Spinal cord (tissue), 10 donors: ENCODE results near the gene SMIM24. TPM values are rescaled to one million over a fixed set of nuclear protein-coding genes. Genes with fewer than 3 reads are reported as not detected.
A peak's percentile ranks its signal among the peaks of the same experiment; 100 is the strongest.
"Not testable (repeated sequence)": the region's sequence is repeated elsewhere in the genome, so short reads cannot be mapped to it uniquely, and the experiment has no call there.

ENCODE experiments used
- DNase-seq, 6 donors: peaks; one replicate each; pipeline versions ENCODE4 v3.0.0 to v3.0.0-alpha.2; 2013 to 2015; ENCODE audit warnings: low spot score in 6 of 6, low read depth in 4 of 6
- H3K27ac ChIP-seq: one replicate; pipeline ENCODE4 v1.5.1; 2013; ENCODE audit warnings: low read depth, low read length, control low read depth
- H3K27me3 ChIP-seq: one replicate; pipeline ENCODE4 v1.6.1; 2013; ENCODE audit warnings: low read length; ENCODE audit not compliant: control insufficient read depth, insufficient read depth
- H3K36me3 ChIP-seq: one replicate; pipeline ENCODE4 v1.6.1; 2013; ENCODE audit warnings: low read length; ENCODE audit not compliant: control insufficient read depth, insufficient read depth
- H3K4me1 ChIP-seq: one replicate; pipeline ENCODE4 v1.6.1; 2013; ENCODE audit warnings: low read length; ENCODE audit not compliant: control insufficient read depth, insufficient read depth
- H3K4me3 ChIP-seq: one replicate; pipeline ENCODE4 v1.5.1; 2013; ENCODE audit warnings: low read depth, low read length, control low read depth
- H3K9me3 ChIP-seq: one replicate; pipeline ENCODE4 v1.6.1; 2013; ENCODE audit warnings: low read length; ENCODE audit not compliant: control insufficient read depth, insufficient read depth
- WGBS: methylation state at CpG from one replicate; pipeline ENCODE4 v1.1.5; 2013; ENCODE audit warnings: missing lambda C conversion rate; ENCODE audit not compliant: insufficient coverage; 5-methylcytosine and 5-hydroxymethylcytosine counted together
- polyA plus RNA-seq, 2 donors: library from polyadenylated mRNA; unstranded; fragments of 120-200 nt; gene quantifications; one replicate each; pipeline ENCODE4 v1.2.1, GENCODE V29; 2013; ENCODE audit not compliant: insufficient read length in 2 of 2
- total RNA-seq, 2 donors: library from RNA; depleted of rRNA in 1 of 2; stranded (reverse); fragments of 120-200 nt in 1 of 2; fragments of >200 nt in 1 of 2; gene quantifications; one replicate each; pipeline versions ENCODE4 v1.2.3 to v1.2.4, GENCODE V29; 2013 to 2014
- donor health status: healthy.

Gene SMIM24
- total and polyA plus RNA-seq, 4 donors, result 0.94 to 3.6 (median 2.8) TPM; not detected in 1

DNA sequence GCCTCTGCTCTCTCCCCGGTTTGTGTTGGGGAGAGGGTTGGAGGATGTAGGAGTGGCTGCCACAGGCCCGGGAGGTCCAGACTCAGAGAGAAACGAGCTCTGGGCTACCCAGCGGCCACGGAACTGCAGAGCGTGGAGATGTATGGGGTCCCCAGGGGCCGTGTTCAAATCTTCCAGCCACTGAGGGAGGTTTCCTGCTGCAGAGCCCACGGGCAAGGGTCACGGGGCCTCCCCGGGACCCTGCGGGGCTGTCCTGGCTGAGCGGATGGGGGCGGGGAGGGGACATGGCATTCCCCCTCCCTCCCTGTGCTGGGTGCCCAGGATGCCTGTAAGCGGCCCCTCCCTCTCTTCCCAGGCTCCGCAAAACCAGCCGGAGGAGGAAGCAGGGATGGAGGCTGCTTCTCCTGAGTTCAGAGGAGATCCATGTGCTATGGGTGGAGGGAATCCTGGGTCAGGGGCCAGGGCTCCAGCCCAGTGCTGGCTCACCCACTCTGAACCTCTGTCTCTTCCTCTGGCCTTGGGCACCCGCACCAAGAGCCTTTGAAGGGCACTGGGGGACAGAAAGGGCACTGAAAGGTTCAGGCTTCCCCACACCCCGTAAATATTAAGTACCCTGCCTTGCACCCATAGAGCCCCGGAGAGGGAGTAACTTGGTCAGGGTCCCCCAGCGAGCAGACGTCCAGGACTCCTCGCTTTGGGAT lies 22.6 kb downstream of the SMIM24 start:
- Histone ChIP-seq H3K4me1 (peaks cover 38% of the 10 kb centered on the region), H3K27me3 (peaks cover 2% of the 10 kb centered on the region), H3K36me3 (peaks cover 81% of the 10 kb centered on the region), H3K27ac (peak overlapping the region; percentile 80), H3K9me3 (no peaks in the 10 kb centered on the region), H3K4me3 (no peak overlapping the region)
- 35% methylated on average over 16 of the region's 22 CpGs for WGBS
- DNase-seq, result no peak

DNA sequence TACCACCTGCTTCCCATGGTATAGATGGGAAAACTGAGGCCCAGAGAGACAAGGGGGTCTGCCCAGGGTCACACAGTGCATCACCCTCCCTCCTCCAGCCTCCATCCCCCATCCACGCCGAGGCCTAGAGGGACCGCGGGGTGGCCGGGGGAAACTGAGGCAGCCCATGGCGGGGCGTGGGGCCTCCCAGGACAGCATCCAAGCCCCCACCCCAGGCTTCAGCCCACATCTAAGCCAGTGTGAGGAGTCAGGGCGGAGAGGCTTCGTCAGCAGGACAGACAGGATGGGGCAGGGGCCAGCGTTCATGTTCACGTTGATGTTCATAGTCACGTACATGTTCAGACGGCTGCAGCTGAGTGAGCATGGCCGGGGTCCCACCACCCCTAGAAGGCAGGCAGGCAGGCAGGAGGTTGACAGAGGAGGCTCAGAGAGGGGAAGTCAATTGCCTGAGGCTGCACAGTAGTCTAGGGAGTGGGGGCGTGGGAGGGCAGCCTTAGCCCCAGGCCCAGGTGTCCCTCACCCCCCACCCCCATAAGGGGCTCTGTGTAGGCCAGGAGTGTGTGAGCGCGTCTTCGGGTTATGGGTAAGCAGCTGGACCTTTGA lies 23.3 kb downstream of the SMIM24 start:
- Histone ChIP-seq H3K27me3 (peaks cover 2% of the 10 kb centered on the region), H3K4me3 (no peak overlapping the region), H3K9me3 (no peaks in the 10 kb centered on the region), H3K27ac (peak overlapping the region; percentile 80), H3K4me1 (peaks cover 38% of the 10 kb centered on the region), H3K36me3 (peaks cover 85% of the 10 kb centered on the region)
- whole genome bisulfite sequencing, result 71% methylated on average over 14 of the region's 18 CpGs
- DNase-seq, result no peak

DNA sequence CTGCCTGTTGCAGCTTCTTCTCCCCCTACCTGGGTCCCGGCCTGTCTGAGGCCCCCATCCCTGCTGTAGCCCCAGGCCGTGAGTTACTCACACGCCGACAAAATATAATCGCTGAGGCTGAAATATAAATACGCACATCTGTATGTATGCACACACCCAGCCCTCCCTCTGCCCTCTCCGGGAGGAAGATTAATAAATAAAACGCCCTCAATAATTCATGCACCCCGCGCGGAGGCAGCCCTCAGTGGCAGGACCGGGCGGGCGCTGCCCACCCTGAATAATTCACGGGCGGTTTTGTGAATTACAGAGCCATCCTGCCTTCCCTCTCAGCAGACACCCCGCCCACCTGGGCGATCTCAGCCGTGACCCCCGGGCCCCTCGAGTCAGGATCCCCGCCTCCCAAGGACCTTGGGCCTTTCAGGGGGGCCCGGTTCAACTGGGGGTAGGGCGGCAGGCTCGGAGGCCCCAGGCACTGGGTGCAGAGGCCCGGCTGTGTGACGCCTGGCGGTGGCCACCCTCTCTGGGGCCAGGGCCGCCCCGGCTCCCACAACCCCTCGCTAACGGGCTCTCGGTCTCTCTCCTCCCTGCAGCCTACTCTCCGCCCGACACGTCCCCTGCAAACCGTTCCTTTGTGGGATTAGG lies 24.2 kb downstream of the SMIM24 start:
- H3K27me3 ChIP-seq, result peaks cover 2% of the 10 kb centered on the region
- 65% methylated on average over 26 of the region's 37 CpGs for WGBS
- H3K36me3 ChIP-seq, result peaks cover 91% of the 10 kb centered on the region
- no peak overlapping the region for H3K4me3 ChIP-seq
- DNase-seq, result peak in 1 of 6 donors; percentile 51
- peaks cover 38% of the 10 kb centered on the region for H3K4me1 ChIP-seq
- peak overlapping the region; percentile 25 for H3K27ac ChIP-seq
- H3K9me3 ChIP-seq, result no peaks in the 10 kb centered on the region

DNA sequence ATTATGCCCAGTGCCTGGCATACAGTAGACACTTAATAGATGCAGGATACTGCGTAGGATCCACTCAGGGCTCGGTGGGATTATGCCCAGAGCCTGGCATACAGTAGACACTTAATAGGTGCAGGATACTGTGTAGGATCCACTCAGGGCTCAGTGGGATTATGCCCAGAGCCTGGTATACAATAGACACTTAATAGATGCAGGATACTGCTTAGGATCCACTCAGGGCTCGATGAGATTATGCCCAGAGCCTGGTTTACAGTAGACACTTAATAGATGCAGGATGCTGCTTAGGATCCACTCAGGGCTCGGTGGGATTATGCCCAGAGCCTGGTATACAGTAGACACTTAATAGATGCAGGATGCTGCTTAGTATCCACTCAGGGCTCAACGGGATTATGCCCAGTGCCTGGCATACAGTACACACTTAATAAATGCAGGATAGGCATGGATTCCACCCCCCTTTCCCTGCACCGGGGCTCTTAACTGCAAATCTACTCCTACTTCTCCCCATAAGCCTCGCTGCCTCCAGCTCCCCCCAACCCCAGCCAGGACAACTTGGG lies 24.9 kb downstream of the SMIM24 start:
- Histone ChIP-seq H3K4me3 (no peak overlapping the region), H3K36me3 (peaks cover 93% of the 10 kb centered on the region), H3K27ac (peak overlapping the region; percentile 25), H3K27me3 (peaks cover 2% of the 10 kb centered on the region), H3K4me1 (peaks cover 38% of the 10 kb centered on the region), H3K9me3 (no peaks in the 10 kb centered on the region)
- 86% methylated on average over 7 of the region's 7 CpGs for WGBS
- DNase-seq, result no peak

DNA sequence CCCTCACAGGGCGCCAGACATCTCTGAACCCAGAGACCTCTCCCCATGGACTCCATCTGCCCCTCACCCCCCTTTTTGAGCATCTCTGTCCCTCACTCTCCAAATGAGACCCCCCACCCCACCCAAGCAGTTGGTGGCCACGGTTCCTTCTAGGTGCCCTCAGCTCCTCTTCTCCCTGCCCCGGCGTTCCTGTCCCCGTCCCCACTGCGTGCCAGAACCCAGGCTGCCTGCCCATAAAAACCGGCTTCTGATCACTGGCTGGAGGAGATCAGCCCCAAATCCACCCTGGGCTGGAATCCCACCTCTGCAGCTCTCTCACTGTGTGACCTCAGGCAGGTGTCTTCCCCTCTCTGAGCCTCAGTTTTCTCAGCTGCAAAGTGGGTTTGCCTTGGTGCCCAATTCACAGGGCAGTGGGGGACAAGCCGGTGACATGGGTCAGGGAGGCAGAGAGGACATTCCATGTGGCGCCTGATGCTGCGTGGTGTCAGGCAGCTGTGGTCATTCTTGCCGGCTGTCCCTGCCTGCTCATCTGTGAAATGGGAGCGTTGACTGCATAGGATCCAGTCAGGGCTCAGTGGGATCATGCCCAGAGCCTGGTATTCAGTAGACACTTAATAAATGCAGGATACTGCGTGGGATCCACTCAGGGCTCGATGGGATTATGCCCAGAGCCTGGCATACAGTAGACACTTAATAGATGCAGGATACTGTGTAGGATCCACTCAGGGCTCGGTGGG lies 25.5 kb downstream of the SMIM24 start:
- DNase-seq, result no peak
- H3K27ac ChIP-seq, result no peak overlapping the region
- H3K36me3 ChIP-seq, result peaks cover 93% of the 10 kb centered on the region
- 96% methylated on average over 13 of the region's 15 CpGs for WGBS
- no peaks in the 10 kb centered on the region for H3K9me3 ChIP-seq
- H3K27me3 ChIP-seq, result no peaks in the 10 kb centered on the region
- H3K4me1 ChIP-seq, result peaks cover 33% of the 10 kb centered on the region
- no peak overlapping the region for H3K4me3 ChIP-seq

DNA sequence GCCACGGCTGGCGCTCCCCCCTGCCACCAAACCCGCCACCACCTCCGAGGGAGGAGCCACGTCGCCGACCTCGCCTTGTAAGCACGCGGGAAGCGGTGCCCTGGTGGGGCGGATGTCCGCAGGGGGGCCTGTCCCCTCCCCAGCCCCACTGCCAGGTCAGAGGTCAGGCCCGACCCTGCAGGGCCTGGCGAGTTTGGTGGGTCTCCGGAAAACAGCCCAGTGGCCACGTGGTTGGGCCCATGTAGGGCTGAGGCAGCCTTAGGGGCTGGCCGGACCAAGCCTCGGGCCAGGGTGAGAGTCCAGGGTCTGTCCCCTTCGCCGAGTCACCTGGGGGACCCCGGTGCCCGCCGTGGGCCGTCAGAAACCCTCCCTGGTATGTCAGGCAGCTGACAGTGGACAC lies 26.5 kb downstream of the SMIM24 start:
- no peak for DNase-seq
- no peaks in the 10 kb centered on the region for H3K27me3 ChIP-seq
- no peaks in the 10 kb centered on the region for H3K9me3 ChIP-seq
- WGBS, result 90% methylated on average over 25 of the region's 25 CpGs
- no peak overlapping the region for H3K27ac ChIP-seq
- peaks cover 93% of the 10 kb centered on the region for H3K36me3 ChIP-seq
- H3K4me3 ChIP-seq, result no peak overlapping the region
- H3K4me1 ChIP-seq, result peaks cover 23% of the 10 kb centered on the region

DNA sequence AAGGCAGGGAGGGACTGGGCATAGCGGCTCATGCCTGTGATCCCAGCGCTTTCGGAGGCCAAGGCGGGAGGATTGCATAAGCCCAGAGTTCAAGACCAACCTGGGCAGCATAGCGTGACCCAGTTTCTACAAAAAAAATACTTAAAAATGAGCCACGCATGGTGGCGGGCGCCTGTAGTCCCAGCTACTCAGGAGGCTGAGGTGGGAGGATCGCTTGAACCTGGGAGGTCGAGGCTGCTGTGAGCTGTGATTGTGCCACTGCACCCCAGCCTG lies 27.4 kb downstream of the SMIM24 start:
- Histone ChIP-seq H3K4me1 (peaks cover 14% of the 10 kb centered on the region), H3K36me3 (peaks cover 92% of the 10 kb centered on the region)
- not testable (repeated sequence) for H3K27ac ChIP-seq

DNA sequence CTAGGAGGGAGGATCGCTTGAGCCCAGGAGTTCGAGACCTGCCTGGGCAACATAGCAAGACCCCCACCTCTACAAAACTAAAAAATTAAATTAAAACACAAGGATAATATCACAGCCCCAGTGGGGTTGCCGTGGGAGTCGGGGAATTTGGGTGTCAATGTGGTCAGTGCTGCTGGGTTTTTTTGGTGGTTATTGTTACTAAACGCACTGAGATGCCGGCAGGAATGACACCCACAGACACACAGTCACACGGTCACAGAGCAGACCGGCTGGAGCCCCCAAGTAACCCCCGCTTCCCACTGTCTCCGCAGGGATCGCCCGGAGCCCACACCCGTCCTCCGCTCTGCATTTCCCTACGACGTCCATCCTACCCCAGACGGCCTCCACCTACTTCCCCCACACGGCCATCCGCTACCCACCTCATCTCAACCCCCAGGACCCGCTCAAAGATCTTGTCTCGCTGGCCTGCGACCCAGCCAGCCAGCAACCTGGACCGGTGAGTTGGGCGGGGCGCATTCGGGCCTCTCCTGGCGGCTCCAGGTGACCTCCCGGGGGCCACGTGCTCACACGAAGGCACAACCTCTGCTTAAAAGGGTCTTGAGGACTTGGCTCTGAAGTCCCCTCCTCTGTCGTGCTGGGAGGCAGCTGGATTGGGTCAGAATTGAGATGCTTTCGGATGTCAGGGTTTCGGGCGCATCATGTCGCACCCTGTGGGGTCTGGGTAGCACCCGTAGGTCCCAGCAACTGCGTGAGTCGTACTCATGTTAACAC lies 28.0 kb downstream of the SMIM24 start:
- no peak for DNase-seq
- H3K36me3 ChIP-seq, result peaks cover 92% of the 10 kb centered on the region

More for the DNA sequence above, 27.4 kb downstream of the SMIM24 start:
- not testable (repeated sequence) for DNase-seq, H3K27me3 ChIP-seq, H3K4me3 ChIP-seq, H3K9me3 ChIP-seq
- 98% methylated on average over 9 of the region's 10 CpGs for WGBS

DNA sequence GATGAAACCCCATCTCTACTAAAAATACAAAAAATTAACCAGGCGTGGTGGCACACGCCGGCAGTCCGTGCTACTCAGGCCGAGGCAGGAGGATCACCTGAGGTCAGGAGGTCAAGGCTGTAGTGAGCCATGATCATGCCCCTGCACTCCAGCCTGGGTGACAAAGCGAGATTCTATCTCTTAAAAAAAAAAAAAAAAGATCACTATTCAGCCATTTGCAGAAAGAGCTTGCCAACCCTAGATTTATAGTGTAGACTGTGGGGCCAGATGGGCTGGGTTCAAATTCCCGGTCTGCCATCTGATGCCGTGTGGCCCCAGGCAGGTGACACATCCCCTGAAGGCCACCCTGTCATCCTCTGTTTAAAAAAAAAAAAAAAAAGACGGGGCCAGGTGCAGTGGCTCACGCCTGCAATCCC lies 28.9 kb downstream of the SMIM24 start:
- WGBS, result 85% methylated on average over 4 of the region's 10 CpGs
- no peak overlapping the region for H3K27ac ChIP-seq
- no peaks in the 10 kb centered on the region for H3K27me3 ChIP-seq
- DNase-seq, result no peak
- peaks cover 3% of the 10 kb centered on the region for H3K4me1 ChIP-seq
- H3K36me3 ChIP-seq, result peaks cover 88% of the 10 kb centered on the region
- H3K4me3 ChIP-seq, result no peak overlapping the region
- no peaks in the 10 kb centered on the region for H3K9me3 ChIP-seq

More for the DNA sequence above, 28.0 kb downstream of the SMIM24 start:
- H3K4me3 ChIP-seq, result no peak overlapping the region
- no peaks in the 10 kb centered on the region for H3K27me3 ChIP-seq
- no peak overlapping the region for H3K27ac ChIP-seq
- H3K9me3 ChIP-seq, result no peaks in the 10 kb centered on the region
- peaks cover 9% of the 10 kb centered on the region for H3K4me1 ChIP-seq
- WGBS, result 88% methylated on average over 34 of the region's 38 CpGs
